ENCODE data around the gene TYK2.

The TYK2 gene

GRCh38 chr19:10305139-10305806 is 75.1 kb downstream of the TYK2 start:
- no peak for DNase-seq

All from stimulated activated CD4-positive, alpha-beta T cell treated with anti-CD3 and anti-CD28 coated beads, Interleukin-4, amount 100 ng/mL, for 24 hours (primary cell).